ENCODE results near the gene THSD4.

GRCh38 chr15:71736286-71736947, 621.1 kb downstream of the THSD4 start:
- TF ChIP-seq ZNF274 (IDR thresholded peaks at IDR 0.05; ENCODE audit: low read depth, low read length), result no peak
- TF ChIP-seq SUZ12 (IDR thresholded peaks at IDR 0.05; ENCODE audit: extremely low read depth, insufficient read depth, insufficient read length), result no peak

Measured in NT2/D1 (cell line).